HCT116 (cell line): ENCODE results near the gene PRAMEF10. TPM values are rescaled to one million over a fixed set of nuclear protein-coding genes. Genes with fewer than 3 reads are reported as not detected.
A peak's percentile ranks its signal among the peaks of the same experiment; 100 is the strongest.
"Not testable (repeated sequence)": the region's sequence is repeated elsewhere in the genome, so short reads cannot be mapped to it uniquely, and the experiment has no call there.

Source experiments
- ATAC-seq: fragments of 200-7000 bp; cut with Tn5 transposase; 2 replicates; pipeline ENCODE4 v1.9.1; 2020; ENCODE audit warnings: mild to moderate bottlenecking, moderate library complexity
- BruUV-seq: library from RNA; stranded (reverse); fragments of 400-500 nt; replicated peaks from 2 replicates; lab custom pipeline; 2021; lab: Mats Ljungman, UMichigan
- CTCF ChIA-PET: fragments of 300-600 bp; sonication (Branson Sonifier 250); formaldehyde crosslinking; loops from one replicate; lab custom pipeline; 2021; ENCODE audit warnings: antibody characterized with exemption; lab: Charles Lee
- POLR2A ChIA-PET: fragments of 300-600, 350-600 bp; sonication (Branson Sonifier 250); formaldehyde crosslinking; loops from one replicate; lab custom pipeline; 2021; ENCODE audit warnings: antibody characterized with exemption; lab: Charles Lee
- RAD21 ChIA-PET, 2 experiments: fragments of 300-600 bp; sonication (Branson Sonifier 250); formaldehyde crosslinking; loops; one replicate each; lab custom pipeline; 2023; ENCODE audit warnings: low total read pairs in 2 of 2; ENCODE audit not compliant: uncharacterized antibody in 2 of 2, unreplicated experiment in 2 of 2, low non-redundant PET in 1 of 2; lab: Charles Lee
- DNase-seq: peaks from one replicate; pipeline ENCODE4 v3.0.0-alpha.2; 2010; ENCODE audit warnings: low read depth, low spot score
- H2AFZ ChIP-seq: fragments of 200-600 bp; shearing (Covaris generic), sonication (generic); 2 replicates; pipeline ENCODE4 v1.6.1; 2017; ENCODE audit warnings: low read depth, mixed run types, mixed read lengths, antibody characterized with exemption, low read length; ENCODE audit not compliant: poor library complexity, severe bottlenecking
- H3K27ac ChIP-seq: 2 replicates; pipeline ENCODE4 v1.5.1; 2012; ENCODE audit warnings: low read depth, low read length
- H3K27me3 ChIP-seq: fragments of 200-600 bp; sonication (generic); 2 replicates; pipeline ENCODE4 v1.6.1; 2016; ENCODE audit warnings: mixed run types, low read length, mixed read lengths; ENCODE audit not compliant: insufficient read depth
- H3K36me3 ChIP-seq, 2 experiments: fragments of 200-500 bp in 1 of 2; fragments of 200-600 bp in 1 of 2; sonication (Bioruptor generic) in 1 of 2; sonication (generic) in 1 of 2; 2 replicates each; pipeline versions ENCODE4 v1.5.1 to v1.6.1; 2014 to 2016; ENCODE audit warnings: low read length in 2 of 2, inconsistent platforms in 1 of 2, mixed read lengths in 1 of 2, mixed run types in 1 of 2; ENCODE audit not compliant: insufficient read depth in 2 of 2, control insufficient read depth in 1 of 2
- H3K4me1 ChIP-seq, 2 experiments: fragments of 200-600 bp in 1 of 2; sonication (generic) in 1 of 2; 2 replicates each; pipeline versions ENCODE4 v1.5.1 to v1.6.1; 2012 to 2017; ENCODE audit warnings: low read length in 2 of 2, inconsistent platforms in 1 of 2, mild to moderate bottlenecking in 1 of 2, mixed read lengths in 1 of 2, mixed run types in 1 of 2, moderate library complexity in 1 of 2; ENCODE audit not compliant: insufficient read depth in 2 of 2, control insufficient read depth in 1 of 2
- H3K4me2 ChIP-seq: fragments of 200-600 bp; sonication (generic); 2 replicates; pipeline ENCODE4 v1.6.1; 2017; ENCODE audit warnings: mixed run types, low read length, mixed read lengths
- H3K4me3 ChIP-seq, 2 experiments: fragments of 200-600 bp in 1 of 2; sonication (generic) in 1 of 2; replicated peaks in 1 of 2; 2 replicates each; pipeline ENCODE4 v1.5.1; 2011 to 2016; ENCODE audit warnings: low read length in 2 of 2, control low read depth in 1 of 2, low read depth in 1 of 2, mild to moderate bottlenecking in 1 of 2, mixed read lengths in 1 of 2, mixed run types in 1 of 2
- H3K79me2 ChIP-seq: fragments of 200-600 bp; sonication (generic); 2 replicates; pipeline ENCODE4 v1.6.1; 2017; ENCODE audit warnings: mild to moderate bottlenecking, mixed run types, low read length, moderate library complexity, mixed read lengths; ENCODE audit not compliant: insufficient read depth
- H3K9ac ChIP-seq: fragments of 200-600 bp; sonication (generic); 2 replicates; pipeline ENCODE4 v1.6.1; 2016; ENCODE audit warnings: low read length, mixed read lengths
- H3K9me2 ChIP-seq: fragments of 200-600 bp; sonication (generic), shearing (Covaris generic); 2 replicates; pipeline ENCODE4 v1.6.1; 2017; ENCODE audit warnings: mixed run types, mild to moderate bottlenecking, moderate library complexity; ENCODE audit not compliant: insufficient read depth
- H3K9me3 ChIP-seq, 2 experiments: fragments of 200-500 bp in 1 of 2; fragments of 200-600 bp in 1 of 2; sonication (Bioruptor generic) in 1 of 2; sonication (generic) in 1 of 2; 2 replicates each; pipeline ENCODE4 v1.6.1; 2014 to 2017; ENCODE audit warnings: low read length in 2 of 2, mixed read lengths in 2 of 2, inconsistent platforms in 1 of 2, low read depth in 1 of 2, mild to moderate bottlenecking in 1 of 2, mixed run types in 1 of 2, moderate library complexity in 1 of 2; ENCODE audit not compliant: control insufficient read depth in 1 of 2, insufficient read depth in 1 of 2
- H4K20me1 ChIP-seq: fragments of 200-600 bp; sonication (generic), shearing (Covaris generic); 2 replicates; pipeline ENCODE4 v1.6.1; 2017; ENCODE audit warnings: mixed run types, mild to moderate bottlenecking, moderate library complexity; ENCODE audit not compliant: insufficient read depth
- RAD21 ChIP-seq: IDR thresholded peaks from 2 replicates; pipeline ENCODE4 v1.6.1; 2012; ENCODE audit warnings: low read depth, mild to moderate bottlenecking
- intact Hi-C: fragments of 100-400 bp; cut with micrococcal nuclease; formaldehyde crosslinking; loops from 2 replicates; pipeline ENCODE4 v1.10.0; 2022
- total RNA-seq: library from RNA; stranded (reverse); gene quantifications from one replicate; pipeline ENCODE4 v1.2.1, GENCODE V29; 2021; ENCODE audit not compliant: unreplicated experiment
- TF ChIP-seq, protein P1 (sequence below), 3 experiments: fragments of 200-600 bp in 1 of 3; sonication (generic) in 1 of 3; IDR thresholded peaks in 2 of 3; conservative IDR thresholded peaks in 1 of 3; 2 replicates each; pipeline ENCODE4 v1.5.1; 2012 to 2017; ENCODE audit warnings: low read depth in 2 of 3, low read length in 2 of 3, antibody characterized with exemption in 1 of 3, borderline replicate concordance in 1 of 3, control low read depth in 1 of 3, mild to moderate bottlenecking in 1 of 3, mixed read lengths in 1 of 3, mixed run types in 1 of 3, moderate library complexity in 1 of 3; ENCODE audit not compliant: insufficient read depth in 1 of 3

The PRAMEF10 gene
- total RNA-seq, 1 experiment from 2014 or later, result not detected

DNA sequence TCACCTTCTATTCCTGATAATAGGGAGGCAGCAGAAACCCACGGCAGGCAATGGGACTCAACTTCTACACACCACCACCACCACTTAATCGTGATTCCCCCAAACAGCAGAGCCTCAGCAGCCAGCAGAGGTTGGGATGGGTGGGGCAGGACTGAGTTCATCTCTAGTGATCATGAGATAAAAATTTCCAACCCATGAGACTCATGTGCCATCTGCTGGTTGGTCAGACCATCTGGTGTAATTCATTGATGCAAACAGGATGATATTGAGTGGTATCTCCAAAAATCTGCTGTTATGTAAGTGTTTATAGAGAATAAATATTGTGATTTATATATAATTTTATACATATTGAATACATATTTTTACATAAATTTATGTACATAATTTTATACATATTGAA lies 23.7 kb upstream of the PRAMEF10 start:
- intact Hi-C loops, H3K27ac ChIP-seq, H3K4me1 ChIP-seq, H3K79me2 ChIP-seq, H2AFZ ChIP-seq, H3K4me2 ChIP-seq, RAD21 ChIA-PET, H3K9me3 ChIP-seq, DNase-seq, H4K20me1 ChIP-seq, POLR2A ChIA-PET, H3K36me3 ChIP-seq, H3K4me3 ChIP-seq, CTCF ChIA-PET, H3K9ac ChIP-seq: not testable (repeated sequence)
- peak; percentile 71 for ATAC-seq
- TF ChIP-seq, protein P1, sequence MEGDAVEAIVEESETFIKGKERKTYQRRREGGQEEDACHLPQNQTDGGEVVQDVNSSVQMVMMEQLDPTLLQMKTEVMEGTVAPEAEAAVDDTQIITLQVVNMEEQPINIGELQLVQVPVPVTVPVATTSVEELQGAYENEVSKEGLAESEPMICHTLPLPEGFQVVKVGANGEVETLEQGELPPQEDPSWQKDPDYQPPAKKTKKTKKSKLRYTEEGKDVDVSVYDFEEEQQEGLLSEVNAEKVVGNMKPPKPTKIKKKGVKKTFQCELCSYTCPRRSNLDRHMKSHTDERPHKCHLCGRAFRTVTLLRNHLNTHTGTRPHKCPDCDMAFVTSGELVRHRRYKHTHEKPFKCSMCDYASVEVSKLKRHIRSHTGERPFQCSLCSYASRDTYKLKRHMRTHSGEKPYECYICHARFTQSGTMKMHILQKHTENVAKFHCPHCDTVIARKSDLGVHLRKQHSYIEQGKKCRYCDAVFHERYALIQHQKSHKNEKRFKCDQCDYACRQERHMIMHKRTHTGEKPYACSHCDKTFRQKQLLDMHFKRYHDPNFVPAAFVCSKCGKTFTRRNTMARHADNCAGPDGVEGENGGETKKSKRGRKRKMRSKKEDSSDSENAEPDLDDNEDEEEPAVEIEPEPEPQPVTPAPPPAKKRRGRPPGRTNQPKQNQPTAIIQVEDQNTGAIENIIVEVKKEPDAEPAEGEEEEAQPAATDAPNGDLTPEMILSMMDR (IDR thresholded peaks at IDR 0.05 in 2 of 3, conservative IDR thresholded peaks at IDR 0.05 in 1 of 3; ENCODE audit: borderline replicate concordance in 1 of 3, insufficient read depth in 1 of 3, low read depth in 2 of 3, low read length in 2 of 3), result 0 out of 6 replicates have a peak, but pooled peaks of 2 of the 3 experiments have one; percentile 10 to 26
- peak; percentile 36 for TF ChIP-seq RAD21
- TF ChIP-seq, all 23 proteins: peak for 2; not testable (repeated sequence) for 21
- BruUV-seq, H3K27me3 ChIP-seq, H3K9me2 ChIP-seq: not testable (repeated sequence)

DNA sequence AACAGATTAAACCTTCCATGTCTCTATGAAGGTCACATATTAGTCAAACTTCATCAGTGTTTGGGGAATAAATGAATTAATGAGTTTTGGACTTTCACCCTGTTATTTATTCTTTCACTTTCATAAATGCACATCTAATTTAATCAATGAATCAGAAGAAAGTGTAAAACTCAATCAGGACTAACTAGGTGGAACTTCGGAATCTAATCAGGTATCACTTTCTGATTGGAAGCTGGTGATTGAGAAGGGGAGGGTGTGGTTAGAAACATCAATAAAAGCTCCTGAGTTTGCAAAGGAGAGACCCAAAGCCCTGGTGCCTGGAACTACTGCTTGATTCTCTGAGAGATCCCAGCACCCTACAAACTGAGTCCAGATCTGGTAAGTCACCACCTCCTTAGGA lies 18.2 kb upstream of the PRAMEF10 start, which contains the start of gene PRAMEF7:
PRAMEF7 (plus strand) TSS at position 301 of the 400 bp plus-strand sequence. CDS start 1,083 bp downstream, outside the sequence.
- H4K20me1 ChIP-seq, DNase-seq, ATAC-seq, H3K36me3 ChIP-seq, H3K9me3 ChIP-seq, intact Hi-C loops, CTCF ChIA-PET, H3K27me3 ChIP-seq, BruUV-seq, H3K4me1 ChIP-seq, H2AFZ ChIP-seq, H3K4me2 ChIP-seq, H3K4me3 ChIP-seq, H3K79me2 ChIP-seq, POLR2A ChIA-PET, H3K9me2 ChIP-seq, RAD21 ChIA-PET, H3K27ac ChIP-seq, H3K9ac ChIP-seq: not testable (repeated sequence)

DNA sequence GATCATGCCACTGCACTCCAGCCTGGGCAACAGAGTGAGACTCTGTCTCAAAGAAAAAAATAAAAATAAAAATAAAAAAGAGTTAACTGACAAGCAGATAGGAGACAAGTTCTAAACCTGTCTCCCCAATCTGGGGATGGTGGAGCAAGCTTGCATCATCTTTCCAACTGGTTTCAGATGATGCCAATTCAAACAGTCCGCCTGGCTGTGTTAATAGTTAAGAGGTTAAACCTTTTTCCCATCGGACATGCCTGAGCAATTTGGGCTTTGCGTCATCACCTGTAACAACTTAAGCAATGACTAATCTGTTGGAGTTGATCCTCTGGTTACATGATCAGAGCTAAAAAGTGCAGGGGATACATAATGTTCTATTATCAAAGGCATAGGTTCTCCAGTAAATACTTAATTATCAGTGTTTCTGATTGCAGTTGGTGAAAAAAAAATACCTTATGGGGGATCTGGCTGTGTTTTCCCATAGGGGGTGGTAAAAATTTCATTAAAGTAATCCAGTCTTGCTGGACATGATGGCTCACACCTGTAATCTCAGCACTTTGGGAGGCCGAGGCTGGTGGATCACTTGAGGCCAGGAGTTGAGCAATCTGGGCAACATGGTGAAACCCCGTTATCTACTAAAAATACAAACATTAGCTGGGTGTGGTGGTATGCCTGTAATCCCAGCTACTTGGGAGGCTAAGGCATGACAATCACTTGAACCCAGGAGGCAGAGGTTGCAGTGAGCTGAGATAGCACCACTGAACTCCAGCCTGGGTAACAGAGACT lies 5.9 kb upstream of the PRAMEF10 start:
- POLR2A ChIA-PET, intact Hi-C loops, RAD21 ChIA-PET, ATAC-seq, BruUV-seq, H2AFZ ChIP-seq, H4K20me1 ChIP-seq, H3K9ac ChIP-seq, H3K4me2 ChIP-seq, H3K9me3 ChIP-seq, H3K27me3 ChIP-seq, H3K36me3 ChIP-seq, CTCF ChIA-PET, H3K27ac ChIP-seq, H3K4me1 ChIP-seq, DNase-seq, H3K9me2 ChIP-seq, H3K79me2 ChIP-seq, H3K4me3 ChIP-seq: not testable (repeated sequence)

DNA sequence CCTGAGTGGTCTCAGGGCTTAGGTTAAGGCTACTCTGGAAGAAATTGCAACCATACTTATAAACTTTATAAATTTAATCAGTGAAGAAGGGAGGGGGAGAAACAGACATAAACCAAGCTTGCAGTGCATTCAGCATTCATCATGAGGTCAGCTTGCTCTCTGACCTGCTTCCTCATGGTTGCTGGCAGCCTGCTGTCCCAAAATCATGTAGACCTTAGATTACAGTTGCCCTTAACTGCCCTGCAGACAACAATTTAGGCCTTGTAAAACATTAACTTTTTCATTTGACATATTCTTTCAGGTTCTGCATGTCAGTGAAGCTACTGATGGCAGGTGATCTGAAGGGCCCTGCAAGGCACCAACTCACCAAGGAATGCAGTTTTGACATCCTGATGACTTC lies 1.1 kb upstream of the PRAMEF10 start:
- CTCF ChIA-PET, intact Hi-C loops, H3K9ac ChIP-seq, H2AFZ ChIP-seq, H3K4me2 ChIP-seq, RAD21 ChIA-PET, ATAC-seq, H3K9me3 ChIP-seq, POLR2A ChIA-PET, H3K4me1 ChIP-seq, H3K36me3 ChIP-seq, H3K79me2 ChIP-seq, DNase-seq, BruUV-seq, H3K4me3 ChIP-seq, H3K27ac ChIP-seq, H3K9me2 ChIP-seq, H4K20me1 ChIP-seq, H3K27me3 ChIP-seq: not testable (repeated sequence)
